ENCODE data around the gene RAVER1.

Gene RAVER1

DNA sequence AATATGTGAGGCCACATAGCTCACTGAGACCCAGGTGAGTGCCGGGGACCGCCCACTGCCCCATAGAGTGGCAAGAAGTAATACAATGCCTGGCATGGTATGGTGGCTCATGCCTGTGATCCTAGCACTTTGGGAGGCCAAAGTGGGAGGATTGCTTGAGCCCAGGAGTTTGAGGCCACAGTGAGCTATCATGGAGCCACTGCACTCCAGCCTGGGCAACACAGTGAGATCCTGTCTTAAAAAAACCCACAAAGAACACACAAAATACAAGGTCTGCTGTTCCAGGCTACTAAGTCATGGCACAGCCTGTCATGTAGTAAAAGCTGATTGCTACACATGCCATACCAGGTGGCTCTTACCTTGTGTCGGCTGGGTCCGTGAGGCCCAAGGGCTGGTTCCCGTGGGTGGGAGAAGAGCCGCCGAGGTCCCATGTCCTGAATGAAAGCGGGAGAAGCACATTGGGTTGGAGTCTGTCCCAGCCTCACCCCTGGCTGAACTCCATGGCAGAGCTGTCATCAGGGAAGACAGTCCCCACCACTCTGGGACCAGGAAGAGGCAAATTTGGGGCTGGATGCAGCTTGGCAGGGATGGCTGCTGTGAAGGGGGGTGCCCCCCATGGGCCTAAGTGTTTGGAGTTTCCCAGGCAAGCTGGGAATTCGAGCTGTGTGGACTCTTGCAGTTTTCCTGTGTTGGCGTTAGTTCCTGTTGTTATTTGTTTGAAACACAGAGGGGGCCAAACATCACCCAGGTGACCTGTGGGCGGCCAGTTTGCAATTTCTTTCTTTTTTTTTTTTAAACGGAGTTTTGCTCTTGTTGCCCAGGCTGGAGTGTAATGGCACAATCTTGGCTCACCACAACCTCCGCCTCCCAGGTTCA is 14.3 kb downstream of the RAVER1 start:
- DNase-seq (ENCODE audit: insufficient read length, low spot score) (no peak), FAIRE-seq (no peak)

- FAIRE-seq (no peak), DNase-seq (ENCODE audit: insufficient read length, low spot score) (no peak)
These were observed 15.4 kb downstream of the RAVER1 start for GRCh38 chr19:10317857-10318462.

- DNase-seq (ENCODE audit: insufficient read length, low spot score) (no peak), FAIRE-seq (no peak)
These were observed 16.1 kb downstream of the RAVER1 start for GRCh38 chr19:10317045-10317856.

DNA sequence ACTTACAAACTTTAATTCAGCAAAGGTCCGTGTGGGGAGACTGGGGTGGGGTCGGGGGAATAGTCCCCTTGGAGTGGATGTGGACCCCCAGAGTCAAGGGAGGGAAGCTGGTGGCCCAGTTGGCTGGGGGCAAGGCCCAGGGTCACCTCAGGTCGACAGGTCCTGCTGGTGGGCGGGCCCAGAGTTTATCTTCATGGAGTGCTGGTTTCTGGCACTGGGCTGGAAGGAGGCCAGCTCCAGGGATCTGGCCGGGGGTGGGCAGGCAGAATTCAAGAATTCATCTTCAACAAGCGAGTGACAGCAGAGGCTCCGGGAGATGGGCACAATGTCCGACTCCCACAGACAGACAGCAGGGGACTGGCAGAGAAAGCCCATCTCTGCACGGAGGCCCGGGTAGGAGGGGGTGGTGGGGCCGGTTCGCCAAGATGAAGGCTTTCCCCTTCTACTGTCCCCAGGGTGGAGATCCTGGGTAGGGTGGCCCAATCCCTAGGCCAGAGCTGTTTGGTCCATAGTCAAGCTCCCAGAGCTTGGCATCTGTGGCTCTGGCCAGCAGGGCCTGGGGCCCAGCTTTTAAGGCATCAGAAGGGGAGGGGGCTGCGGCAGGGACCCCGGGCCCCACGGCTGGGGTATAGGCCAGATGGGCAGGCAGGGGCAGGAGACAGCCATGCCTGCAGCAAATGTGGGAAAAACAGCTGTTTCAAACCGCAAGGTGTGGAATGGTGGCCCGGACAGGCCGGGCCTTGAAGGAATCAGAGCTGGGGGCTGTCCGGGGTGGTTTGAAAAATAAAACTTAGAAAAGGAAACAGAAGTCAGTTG is 16.9 kb downstream of the RAVER1 start:
- DNase-seq (ENCODE audit: insufficient read length, low spot score) = no peak

DNA sequence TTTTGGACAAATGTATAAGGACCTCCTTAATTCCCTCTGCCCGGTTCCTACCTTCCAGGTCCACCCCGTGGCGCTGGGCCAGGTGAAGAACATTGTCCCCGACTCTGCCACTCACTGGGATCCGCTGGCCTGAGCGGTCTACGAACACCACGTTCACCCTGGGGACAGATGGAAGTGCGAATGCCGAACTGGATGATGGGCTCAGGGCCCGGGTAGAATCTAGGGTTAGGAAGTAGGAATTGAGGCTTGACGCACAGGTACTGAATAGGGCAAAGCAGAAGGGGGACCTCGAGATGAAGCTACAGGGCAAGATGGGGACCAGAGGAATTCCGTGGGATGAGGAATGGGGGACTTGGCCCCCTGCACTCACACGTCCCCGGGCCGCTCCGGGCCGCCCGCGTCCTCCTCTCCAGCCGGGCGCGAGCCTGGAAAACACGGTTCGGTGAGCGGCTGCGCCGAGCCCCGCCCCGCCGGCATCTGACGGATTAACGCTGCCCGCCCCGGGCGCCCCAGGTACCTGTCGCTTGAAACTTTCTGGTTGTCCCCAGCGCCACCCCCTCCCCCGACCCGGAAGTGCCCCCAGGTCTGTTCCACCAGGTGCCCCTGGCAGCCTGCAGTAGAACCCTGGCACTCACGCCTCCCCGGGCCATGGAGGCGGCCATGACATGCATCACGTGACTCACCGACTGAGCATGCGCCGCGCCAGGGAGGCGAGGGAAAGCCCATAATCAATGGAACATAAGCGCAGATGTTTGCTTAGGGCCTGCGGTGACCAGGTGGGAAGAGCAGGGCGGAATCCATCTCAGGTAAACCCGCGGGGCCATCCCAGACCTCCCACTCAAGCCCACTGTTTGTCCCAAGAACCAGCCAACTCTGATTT is 17.8 kb downstream of the RAVER1 start, which contains the start of gene FDX2:
TSS of gene FDX2 (minus strand) at position 681 of the 880 bp plus-strand sequence. CDS start at position 662, 19 bp downstream.
- FAIRE-seq (peak; percentile 97), DNase-seq (ENCODE audit: insufficient read length, low spot score) (peak; percentile 97)

More for the DNA sequence above, 16.9 kb downstream of the RAVER1 start:
- FAIRE-seq = no peak

DNA sequence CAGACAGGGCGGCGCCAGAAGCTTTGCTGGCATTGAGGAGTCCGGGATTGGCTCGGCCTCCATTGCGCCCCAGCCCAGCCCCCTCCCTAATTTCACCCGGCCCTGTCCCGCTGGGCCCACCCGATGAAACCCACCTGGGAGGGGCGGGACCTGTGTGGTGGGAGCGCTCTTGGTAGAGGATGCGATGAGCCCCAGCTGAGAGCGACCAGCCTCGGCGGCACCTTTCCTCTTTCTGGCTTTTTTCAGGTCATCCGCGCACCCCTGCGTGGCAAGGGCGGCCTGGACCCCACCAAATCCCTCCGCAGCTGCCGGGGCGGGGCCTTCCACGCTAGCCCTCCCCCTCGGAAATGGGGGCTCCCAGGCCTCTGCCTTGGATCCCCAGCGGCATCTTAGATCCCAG is 23.9 kb downstream of the RAVER1 start, which contains the start of gene ZGLP1:
TSS of gene ZGLP1 (minus strand) at position 393 of the 400 bp plus-strand sequence.
- FAIRE-seq (no peak), DNase-seq (ENCODE audit: insufficient read length, low spot score) (no peak)

GRCh38 chr19:10306327-10306726 is 27.0 kb downstream of the RAVER1 start:
- no peak for DNase-seq (ENCODE audit: insufficient read length, low spot score)
- FAIRE-seq = no peak

DNA sequence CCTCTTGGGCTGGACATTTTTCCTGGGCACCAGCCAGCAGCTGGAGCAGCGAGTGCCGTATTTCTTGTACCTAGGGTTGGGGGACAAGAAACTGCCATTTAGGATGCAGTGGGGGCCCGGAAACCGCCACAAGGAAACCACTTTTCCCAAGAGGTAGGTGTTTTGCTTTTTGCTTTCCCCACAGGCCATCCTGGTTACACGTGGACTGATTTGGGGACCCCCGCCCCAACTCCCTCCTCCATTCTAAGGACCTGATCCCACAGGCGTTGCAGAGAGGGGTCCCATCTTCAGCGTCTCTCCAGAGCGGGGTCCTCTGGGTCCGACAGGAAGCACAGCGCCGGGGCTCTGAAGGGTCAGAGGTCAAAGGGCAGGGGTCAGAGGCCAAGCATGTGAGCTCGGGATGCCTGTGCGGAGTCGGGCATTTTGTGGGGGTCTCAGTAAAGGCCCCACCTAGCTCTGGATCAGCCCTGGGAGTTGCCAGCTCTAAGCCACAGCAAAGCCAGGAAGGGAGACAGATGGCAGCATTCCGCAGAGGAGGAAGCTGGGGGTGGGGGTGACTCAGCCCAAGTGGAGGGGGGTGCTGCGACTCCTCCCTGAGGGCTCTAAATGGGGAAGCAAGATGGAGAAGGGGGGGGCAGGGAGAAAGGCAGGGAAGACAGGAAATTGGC is 28.1 kb downstream of the RAVER1 start:
- no peak for FAIRE-seq
- DNase-seq (ENCODE audit: insufficient read length, low spot score) = no peak

DNA sequence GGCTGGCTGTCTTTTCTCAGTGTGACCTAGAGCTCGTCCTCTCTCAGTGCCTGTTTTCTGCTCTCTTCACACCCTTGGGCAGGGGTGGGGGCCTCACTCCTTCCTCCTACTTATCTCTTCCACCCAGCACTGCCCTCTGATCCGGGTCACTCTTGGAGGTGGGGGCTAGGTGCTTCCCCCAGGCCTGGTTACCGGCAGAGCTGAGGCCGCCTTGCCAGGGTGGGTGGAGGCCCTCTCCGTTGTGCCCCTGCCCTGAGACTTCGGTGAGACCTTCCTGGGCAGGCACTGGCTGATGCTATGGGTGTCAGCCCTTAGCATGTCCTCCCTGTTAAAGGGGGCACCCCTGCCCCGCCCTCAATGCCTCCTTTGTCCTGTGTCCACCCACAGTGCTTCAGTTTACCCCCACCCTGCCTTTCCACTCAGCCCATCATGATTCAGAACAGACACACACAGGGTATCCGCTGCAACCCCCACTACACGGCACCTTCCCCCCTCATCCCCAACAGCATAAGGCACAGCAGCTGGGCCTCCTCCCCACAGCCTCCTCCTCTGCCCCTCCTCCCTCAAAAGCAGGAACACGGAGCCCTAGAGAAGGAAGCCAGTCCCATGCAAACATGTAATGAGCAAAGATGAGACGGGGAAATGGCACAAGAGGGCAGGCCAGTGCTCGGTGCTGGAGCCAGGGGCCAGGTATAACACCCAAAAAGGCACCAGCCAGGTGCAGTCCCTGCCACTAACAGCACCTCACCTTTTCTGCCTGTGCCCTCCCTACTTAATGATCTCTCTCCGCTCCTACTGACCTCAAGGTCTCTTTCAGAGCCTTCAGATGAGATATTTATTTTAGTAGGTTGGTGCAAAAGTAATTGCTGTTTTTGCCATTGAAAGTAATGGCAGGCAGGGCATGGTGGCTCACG is 33.5 kb downstream of the RAVER1 start:
- no peak for FAIRE-seq
- no peak for DNase-seq (ENCODE audit: insufficient read length, low spot score)

DNA sequence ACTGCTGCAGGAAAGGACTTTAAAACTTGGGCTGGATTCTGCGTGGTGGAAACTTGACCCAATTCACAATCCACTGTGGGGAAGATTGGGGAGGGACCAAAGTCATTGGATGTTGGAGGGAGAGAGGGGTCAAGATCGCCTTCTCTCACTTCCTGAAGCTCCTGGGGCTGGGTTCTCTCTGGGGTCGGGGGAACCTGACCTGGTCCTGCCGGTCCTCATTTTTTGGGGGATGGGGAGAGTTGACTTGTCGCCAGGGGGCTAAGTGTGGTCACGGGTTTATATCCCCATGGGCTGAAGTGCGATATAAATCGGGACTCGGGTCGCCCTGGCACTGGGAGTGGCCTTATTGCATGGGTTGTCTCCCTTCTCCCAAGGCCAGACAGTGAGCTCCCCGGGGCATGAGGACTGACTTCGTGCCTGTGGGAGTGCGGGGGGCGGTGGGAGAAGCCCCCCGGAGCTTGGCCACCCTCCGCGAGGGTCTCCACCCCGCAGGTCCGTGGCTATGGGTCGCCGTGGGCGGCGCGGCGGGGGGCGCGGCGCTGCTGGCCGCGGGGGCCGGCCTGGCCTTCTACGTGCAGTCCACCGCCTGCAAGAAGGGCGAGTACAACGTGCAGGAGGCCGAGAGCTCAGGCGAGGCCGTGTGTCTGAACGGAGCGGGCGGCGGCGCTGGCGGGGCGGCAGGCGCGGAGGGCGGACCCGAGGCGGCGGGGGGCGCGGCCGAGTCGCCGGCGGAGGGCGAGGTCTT is 37.3 kb downstream of the RAVER1 start:
- DNase-seq (ENCODE audit: insufficient read length, low spot score) (no peak), FAIRE-seq (no peak)

- FAIRE-seq (peak; percentile 83), DNase-seq (ENCODE audit: insufficient read length, low spot score) (peak; percentile 96)
These were observed 38.0 kb downstream of the RAVER1 start for GRCh38 chr19:10295305-10295846.

- no peak for FAIRE-seq
- no peak for DNase-seq (ENCODE audit: insufficient read length, low spot score)
These were observed 39.0 kb downstream of the RAVER1 start for GRCh38 chr19:10294368-10294697.

DNA sequence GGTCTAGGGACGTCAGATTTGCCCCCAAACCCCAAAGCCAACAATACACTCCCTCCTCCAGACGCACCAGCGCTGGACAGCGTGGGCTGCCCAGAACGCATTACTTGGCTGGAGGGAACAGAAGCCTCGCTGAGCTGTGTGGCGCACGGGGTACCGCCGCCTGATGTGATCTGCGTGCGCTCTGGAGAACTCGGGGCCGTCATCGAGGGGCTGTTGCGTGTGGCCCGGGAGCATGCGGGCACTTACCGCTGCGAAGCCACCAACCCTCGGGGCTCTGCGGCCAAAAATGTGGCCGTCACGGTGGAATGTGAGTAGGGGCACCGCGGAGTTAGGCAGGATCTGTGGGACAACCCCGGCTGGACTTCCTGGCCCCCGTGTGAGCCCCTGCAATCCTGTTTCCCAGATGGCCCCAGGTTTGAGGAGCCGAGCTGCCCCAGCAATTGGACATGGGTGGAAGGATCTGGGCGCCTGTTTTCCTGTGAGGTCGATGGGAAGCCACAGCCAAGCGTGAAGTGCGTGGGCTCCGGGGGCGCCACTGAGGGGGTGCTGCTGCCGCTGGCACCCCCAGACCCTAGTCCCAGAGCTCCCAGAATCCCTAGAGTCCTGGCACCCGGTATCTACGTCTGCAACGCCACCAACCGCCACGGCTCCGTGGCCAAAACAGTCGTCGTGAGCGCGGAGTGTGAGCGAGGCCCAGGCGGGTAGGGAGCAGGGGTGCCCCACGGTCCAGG is 39.5 kb downstream of the RAVER1 start:
- DNase-seq (ENCODE audit: insufficient read length, low spot score) = no peak
- FAIRE-seq = no peak

GRCh38 chr19:10292789-10293636 is 40.3 kb downstream of the RAVER1 start:
- FAIRE-seq = no peak
- DNase-seq (ENCODE audit: insufficient read length, low spot score) = no peak

GRCh38 chr19:10292206-10292788 is 41.0 kb downstream of the RAVER1 start:
- DNase-seq (ENCODE audit: insufficient read length, low spot score) = peak; percentile 70
- FAIRE-seq = peak; percentile 81

All from GM19239 (cell line).